Liver (tissue), 9 donors: Measurements from ENCODE around the gene KLHL30. TPM values are rescaled to one million over a fixed set of nuclear protein-coding genes. Genes with fewer than 3 reads are reported as not detected.

Experiments used
- DNase-seq: peaks from one replicate; pipeline ENCODE4 v3.0.0-alpha.2; 2017; ENCODE audit warnings: low spot score
- H3K27ac ChIP-seq, 2 donors: one replicate each; pipeline ENCODE4 v1.7.0; 2013; ENCODE audit warnings: inconsistent platforms in 2 of 2, low read length in 2 of 2, control low read depth in 1 of 2, low read depth in 1 of 2, mild to moderate bottlenecking in 1 of 2
- H3K27me3 ChIP-seq, 4 donors: one replicate each; pipeline versions ENCODE4 v1.6.1 to v1.7.0; 2013; ENCODE audit warnings: low read length in 3 of 4, inconsistent platforms in 1 of 4, mild to moderate bottlenecking in 1 of 4, moderate library complexity in 1 of 4; ENCODE audit not compliant: control insufficient read depth in 4 of 4, insufficient read depth in 4 of 4
- H3K36me3 ChIP-seq, 4 donors: one replicate each; pipeline versions ENCODE4 v1.6.1 to v1.7.0; 2013; ENCODE audit warnings: low read length in 3 of 4, mild to moderate bottlenecking in 3 of 4, low read depth in 1 of 4, moderate library complexity in 1 of 4; ENCODE audit not compliant: control insufficient read depth in 4 of 4, insufficient read depth in 3 of 4
- H3K4me1 ChIP-seq, 4 donors: one replicate each; pipeline versions ENCODE4 v1.6.1 to v1.7.0; 2013; ENCODE audit warnings: low read length in 3 of 4, mild to moderate bottlenecking in 3 of 4, moderate library complexity in 1 of 4; ENCODE audit not compliant: control insufficient read depth in 4 of 4, insufficient read depth in 4 of 4
- H3K4me3 ChIP-seq, 3 donors: one replicate each; pipeline versions ENCODE4 v1.6.1 to v1.7.0; 2013; ENCODE audit warnings: low read length in 3 of 3, control low read depth in 1 of 3, low read depth in 1 of 3, mild to moderate bottlenecking in 1 of 3
- H3K9ac ChIP-seq, 2 donors: one replicate each; pipeline ENCODE4 v1.7.0; 2013; ENCODE audit warnings: low read length in 2 of 2, mild to moderate bottlenecking in 2 of 2, moderate library complexity in 2 of 2, control low read depth in 1 of 2, low read depth in 1 of 2
- H3K9me3 ChIP-seq, 4 donors: one replicate each; pipeline versions ENCODE4 v1.6.1 to v1.7.0; 2013; ENCODE audit warnings: low read length in 3 of 4; ENCODE audit not compliant: control insufficient read depth in 4 of 4
- CTCF ChIP-seq: fragments of 150-350 bp; IDR thresholded peaks from 2 replicates; pipeline ENCODE4 v1.5.1; 2017; ENCODE audit warnings: improper control_type of control experiment, low read depth, low read length; ENCODE audit not compliant: missing input control
- FOXA1 ChIP-seq: IDR thresholded peaks from 2 replicates; pipeline ENCODE4 v1.6.1; 2016; ENCODE audit warnings: antibody characterized with exemption
- FOXA2 ChIP-seq: IDR thresholded peaks from 2 replicates; pipeline ENCODE4 v1.6.1; 2016; ENCODE audit warnings: antibody characterized with exemption
- GABPA ChIP-seq, 2 donors: IDR thresholded peaks in 1 of 2; conservative IDR thresholded peaks in 1 of 2; 2 replicates each; pipeline ENCODE4 v1.6.1; 2016; ENCODE audit warnings: antibody characterized with exemption in 2 of 2, mild to moderate bottlenecking in 1 of 2, moderate library complexity in 1 of 2
- HNF4G ChIP-seq: IDR thresholded peaks from 2 replicates; pipeline ENCODE4 v1.6.1; 2016; ENCODE audit warnings: antibody characterized with exemption
- JUND ChIP-seq, 2 donors: IDR thresholded peaks; 2 replicates each; pipeline ENCODE4 v1.6.1; 2016; ENCODE audit warnings: antibody characterized with exemption in 2 of 2
- NR2F2 ChIP-seq: IDR thresholded peaks from 2 replicates; pipeline ENCODE4 v1.6.1; 2016; ENCODE audit warnings: antibody characterized with exemption
- TAF1 ChIP-seq: conservative IDR thresholded peaks from 2 replicates; pipeline ENCODE4 v1.6.1; 2016; ENCODE audit warnings: antibody characterized with exemption, mild to moderate bottlenecking
- YY1 ChIP-seq: IDR thresholded peaks from 2 replicates; pipeline ENCODE4 v1.6.1; 2016; ENCODE audit warnings: antibody characterized with exemption, mild to moderate bottlenecking
- WGBS: extraction: QIAGEN DNeasy Blood & Tissue Kit; methylation state at CpG from one replicate; pipeline ENCODE4 v1.1.7; 2013; 5-methylcytosine and 5-hydroxymethylcytosine counted together
- polyA plus RNA-seq, 2 donors: library from polyadenylated mRNA; stranded (reverse) in 1 of 2; unstranded in 1 of 2; fragments of 200-250 nt in 1 of 2; fragments of >200 nt in 1 of 2; fragmentation: Nextera tagmentation in 1 of 2; extraction: Ambion mirVana in 1 of 2; gene quantifications; one replicate each; pipeline versions ENCODE4 v1.2.1 to v1.2.3, GENCODE V29; 2013 to 2015
- total RNA-seq, 2 donors: library from RNA; depleted of rRNA; stranded (reverse); fragments of >200 nt; gene quantifications; one replicate each; pipeline ENCODE4 v1.2.3, GENCODE V29; 2014
- TF ChIP-seq, protein P1 (sequence below): IDR thresholded peaks from 2 replicates; pipeline ENCODE4 v1.6.1; 2016; ENCODE audit warnings: antibody characterized with exemption
- TF ChIP-seq, protein P2 (sequence below): IDR thresholded peaks from 2 replicates; pipeline ENCODE4 v1.6.1; 2016; ENCODE audit warnings: antibody characterized with exemption, mild to moderate bottlenecking
- TF ChIP-seq, protein P3 (sequence below): IDR thresholded peaks from 2 replicates; pipeline ENCODE4 v1.6.1; 2016; ENCODE audit warnings: antibody characterized with exemption
- donor health status: healthy.
- donor health status: healthy.
- donor health status: healthy.
- donor health status: healthy.
- donor health status: healthy.

Gene KLHL30
- total and polyA plus RNA-seq, 4 donors, result 0.05 to 0.08 TPM; not detected in 2

DNA sequence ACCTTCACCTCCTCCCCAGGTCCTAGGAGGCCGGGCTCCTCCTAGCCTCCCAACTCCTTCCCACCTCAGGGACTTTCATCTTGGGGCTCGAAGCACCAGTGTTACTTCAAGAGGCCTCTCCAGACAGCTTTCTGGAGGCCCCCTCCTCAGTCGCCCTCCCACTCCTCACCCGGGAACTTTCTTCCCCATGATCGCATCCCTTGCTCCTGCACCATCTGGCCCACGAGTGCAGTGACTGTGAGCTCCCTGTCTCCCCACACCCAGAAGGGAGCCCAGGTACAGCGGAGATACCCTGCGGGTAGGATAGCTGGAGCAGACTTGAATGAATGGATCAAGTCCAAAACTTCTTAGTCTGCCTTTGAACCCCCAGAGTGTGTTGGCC, 26.4 kb downstream of the KLHL30 start:
- no peaks in the 10 kb centered on the region for H3K27me3 ChIP-seq
- no peak for TF ChIP-seq TAF1
- no peak for TF ChIP-seq GABPA (IDR thresholded peaks at IDR 0.05 in 1 of 2, conservative IDR thresholded peaks at IDR 0.05 in 1 of 2)

GRCh38 chr2:238165288-238165921, 26.9 kb downstream of the KLHL30 start:
- WGBS, result 93% methylated on average over 12 of the region's 12 CpGs
- Histone ChIP-seq H3K27ac (no peak overlapping the region), H3K27me3 (no peaks in the 10 kb centered on the region), H3K4me3 (no peak overlapping the region), H3K9ac (no peak overlapping the region), H3K36me3 (peaks cover 0 to 10% (median 2%) of the 10 kb centered on the region in 4 donors), H3K9me3 (no peaks in the 10 kb centered on the region), H3K4me1 (peaks cover 6 to 20% (median 12%) of the 10 kb centered on the region in 4 donors)
- TF ChIP-seq, protein P1, sequence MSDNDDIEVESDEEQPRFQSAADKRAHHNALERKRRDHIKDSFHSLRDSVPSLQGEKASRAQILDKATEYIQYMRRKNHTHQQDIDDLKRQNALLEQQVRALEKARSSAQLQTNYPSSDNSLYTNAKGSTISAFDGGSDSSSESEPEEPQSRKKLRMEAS, result no peak
- no peak for TF ChIP-seq FOXA1
- no peak for TF ChIP-seq YY1
- no peak for TF ChIP-seq NR2F2
- DNase-seq, result no peak

More for the DNA sequence above, 26.4 kb downstream of the KLHL30 start:
- Histone ChIP-seq H3K9me3 (no peaks in the 10 kb centered on the region), H3K4me1 (peaks cover 2 to 15% (median 7%) of the 10 kb centered on the region in 4 donors), H3K9ac (no peak overlapping the region), H3K4me3 (no peak overlapping the region), H3K27ac (no peak overlapping the region), H3K36me3 (peaks cover 0 to 7% (median 2%) of the 10 kb centered on the region in 4 donors)
- DNase-seq, result no peak
- WGBS, result 92% methylated on average over 8 of the region's 8 CpGs

GRCh38 chr2:238166391-238167343, 28.2 kb downstream of the KLHL30 start:
- H3K4me3 ChIP-seq, result no peak overlapping the region
- DNase-seq, result no peak
- no peaks in the 10 kb centered on the region for H3K9me3 ChIP-seq
- H3K4me1 ChIP-seq, result peaks cover 7 to 24% (median 15%) of the 10 kb centered on the region in 4 donors
- no peak overlapping the region for H3K9ac ChIP-seq
- TF ChIP-seq JUND (IDR thresholded peaks at IDR 0.05), result no peak
- no peak for TF ChIP-seq NR2F2
- WGBS, result 87% methylated on average over 24 of the region's 24 CpGs
- no peaks in the 10 kb centered on the region for H3K27me3 ChIP-seq
- no peak overlapping the region for H3K27ac ChIP-seq
- peaks cover 0 to 16% (median 3%) of the 10 kb centered on the region in 4 donors for H3K36me3 ChIP-seq

DNA sequence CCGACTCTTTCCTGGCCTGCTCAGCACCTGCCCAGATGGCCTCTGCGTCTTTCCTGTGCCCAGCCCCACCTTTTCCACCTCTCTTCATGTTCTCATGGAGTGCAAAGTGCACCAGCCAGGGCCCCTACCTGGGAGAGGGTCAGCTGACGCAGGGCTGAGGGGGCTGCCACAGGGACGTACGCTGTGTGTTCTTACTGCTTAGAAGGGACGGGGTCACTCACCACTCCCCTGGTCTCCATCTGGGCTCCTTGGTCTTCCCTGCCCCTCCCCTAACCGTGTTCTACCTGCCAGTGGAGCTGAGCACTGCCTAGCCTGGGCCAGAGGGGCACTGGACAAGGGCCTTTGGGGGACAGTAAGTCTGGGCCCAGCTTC, 28.9 kb downstream of the KLHL30 start:
- Histone ChIP-seq H3K36me3 (peaks cover 0 to 17% (median 5%) of the 10 kb centered on the region in 4 donors), H3K9ac (no peak overlapping the region), H3K4me1 (peaks cover 7 to 24% (median 15%) of the 10 kb centered on the region in 4 donors), H3K27me3 (no peaks in the 10 kb centered on the region), H3K4me3 (no peak overlapping the region), H3K27ac (no peak overlapping the region), H3K9me3 (no peaks in the 10 kb centered on the region)
- no peak for DNase-seq
- 94% methylated on average over 7 of the region's 7 CpGs for WGBS
- TF ChIP-seq, protein P2, sequence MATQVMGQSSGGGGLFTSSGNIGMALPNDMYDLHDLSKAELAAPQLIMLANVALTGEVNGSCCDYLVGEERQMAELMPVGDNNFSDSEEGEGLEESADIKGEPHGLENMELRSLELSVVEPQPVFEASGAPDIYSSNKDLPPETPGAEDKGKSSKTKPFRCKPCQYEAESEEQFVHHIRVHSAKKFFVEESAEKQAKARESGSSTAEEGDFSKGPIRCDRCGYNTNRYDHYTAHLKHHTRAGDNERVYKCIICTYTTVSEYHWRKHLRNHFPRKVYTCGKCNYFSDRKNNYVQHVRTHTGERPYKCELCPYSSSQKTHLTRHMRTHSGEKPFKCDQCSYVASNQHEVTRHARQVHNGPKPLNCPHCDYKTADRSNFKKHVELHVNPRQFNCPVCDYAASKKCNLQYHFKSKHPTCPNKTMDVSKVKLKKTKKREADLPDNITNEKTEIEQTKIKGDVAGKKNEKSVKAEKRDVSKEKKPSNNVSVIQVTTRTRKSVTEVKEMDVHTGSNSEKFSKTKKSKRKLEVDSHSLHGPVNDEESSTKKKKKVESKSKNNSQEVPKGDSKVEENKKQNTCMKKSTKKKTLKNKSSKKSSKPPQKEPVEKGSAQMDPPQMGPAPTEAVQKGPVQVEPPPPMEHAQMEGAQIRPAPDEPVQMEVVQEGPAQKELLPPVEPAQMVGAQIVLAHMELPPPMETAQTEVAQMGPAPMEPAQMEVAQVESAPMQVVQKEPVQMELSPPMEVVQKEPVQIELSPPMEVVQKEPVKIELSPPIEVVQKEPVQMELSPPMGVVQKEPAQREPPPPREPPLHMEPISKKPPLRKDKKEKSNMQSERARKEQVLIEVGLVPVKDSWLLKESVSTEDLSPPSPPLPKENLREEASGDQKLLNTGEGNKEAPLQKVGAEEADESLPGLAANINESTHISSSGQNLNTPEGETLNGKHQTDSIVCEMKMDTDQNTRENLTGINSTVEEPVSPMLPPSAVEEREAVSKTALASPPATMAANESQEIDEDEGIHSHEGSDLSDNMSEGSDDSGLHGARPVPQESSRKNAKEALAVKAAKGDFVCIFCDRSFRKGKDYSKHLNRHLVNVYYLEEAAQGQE, result no peak
- TF ChIP-seq GABPA (IDR thresholded peaks at IDR 0.05 in 1 of 2, conservative IDR thresholded peaks at IDR 0.05 in 1 of 2), result no peak
- TF ChIP-seq CTCF, result no peak
- TF ChIP-seq NR2F2, result no peak
- TF ChIP-seq YY1, result no peak
- TF ChIP-seq, protein P1, result no peak
- TF ChIP-seq TAF1, result no peak
- TF ChIP-seq, protein P3, sequence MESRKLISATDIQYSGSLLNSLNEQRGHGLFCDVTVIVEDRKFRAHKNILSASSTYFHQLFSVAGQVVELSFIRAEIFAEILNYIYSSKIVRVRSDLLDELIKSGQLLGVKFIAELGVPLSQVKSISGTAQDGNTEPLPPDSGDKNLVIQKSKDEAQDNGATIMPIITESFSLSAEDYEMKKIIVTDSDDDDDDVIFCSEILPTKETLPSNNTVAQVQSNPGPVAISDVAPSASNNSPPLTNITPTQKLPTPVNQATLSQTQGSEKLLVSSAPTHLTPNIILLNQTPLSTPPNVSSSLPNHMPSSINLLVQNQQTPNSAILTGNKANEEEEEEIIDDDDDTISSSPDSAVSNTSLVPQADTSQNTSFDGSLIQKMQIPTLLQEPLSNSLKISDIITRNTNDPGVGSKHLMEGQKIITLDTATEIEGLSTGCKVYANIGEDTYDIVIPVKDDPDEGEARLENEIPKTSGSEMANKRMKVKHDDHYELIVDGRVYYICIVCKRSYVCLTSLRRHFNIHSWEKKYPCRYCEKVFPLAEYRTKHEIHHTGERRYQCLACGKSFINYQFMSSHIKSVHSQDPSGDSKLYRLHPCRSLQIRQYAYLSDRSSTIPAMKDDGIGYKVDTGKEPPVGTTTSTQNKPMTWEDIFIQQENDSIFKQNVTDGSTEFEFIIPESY, result no peak
- TF ChIP-seq FOXA2, result no peak
- no peak for TF ChIP-seq FOXA1
- no peak for TF ChIP-seq HNF4G
